Activated naive CD4-positive, alpha-beta T cell treated with anti-CD3 and anti-CD28 coated beads, Interleukin-2, amount 50 U/mL, for 24 hours (primary cell): ENCODE results near the gene ILK.

ENCODE experiments used
- H3K27ac Mint-ChIP-seq: one replicate; pipeline ENCODE4 v1.8.0; 2021; ENCODE audit warnings: mild to moderate bottlenecking, mixed read lengths
- H3K27me3 Mint-ChIP-seq: one replicate; pipeline ENCODE4 v1.8.0; 2021; ENCODE audit warnings: mixed read lengths
- H3K36me3 Mint-ChIP-seq: one replicate; pipeline ENCODE4 v1.8.0; 2021; ENCODE audit warnings: mixed read lengths
- H3K4me1 Mint-ChIP-seq: one replicate; pipeline ENCODE4 v1.8.0; 2021; ENCODE audit warnings: mixed read lengths
- H3K4me3 Mint-ChIP-seq: one replicate; pipeline ENCODE4 v1.8.0; 2021; ENCODE audit warnings: mild to moderate bottlenecking, mixed read lengths
- H3K9me3 Mint-ChIP-seq: one replicate; pipeline ENCODE4 v1.8.0; 2021; ENCODE audit warnings: mixed read lengths

The ILK gene

GRCh38 chr11:6647836-6648235 is 44.3 kb downstream of the ILK start:
- Mint-ChIP-seq H3K4me1 (no peaks in the 10 kb centered on the region), H3K27me3 (no peaks in the 10 kb centered on the region), H3K36me3 (no peaks in the 10 kb centered on the region), H3K9me3 (no peaks in the 10 kb centered on the region), H3K27ac (no peak overlapping the region), H3K4me3 (no peak overlapping the region)

DNA sequence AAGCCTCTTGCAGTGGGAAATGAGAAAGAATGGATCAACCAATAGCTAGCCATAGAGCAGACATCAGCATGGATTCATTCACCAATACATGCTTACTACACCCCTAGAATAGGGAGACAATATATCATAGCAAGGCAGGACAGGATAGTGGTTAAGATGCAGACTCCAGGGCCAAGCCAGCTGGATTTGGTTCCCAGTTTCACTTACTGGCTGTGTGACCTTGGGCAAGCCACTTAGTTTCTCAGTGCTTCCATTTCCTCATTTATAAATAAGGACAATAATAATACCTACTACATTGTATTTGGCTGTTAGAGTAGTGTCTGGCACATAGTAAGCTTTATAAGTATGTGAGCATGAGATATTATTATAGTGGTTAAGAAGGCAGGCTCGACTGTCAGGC is 44.9 kb downstream of the ILK start:
- H3K27ac Mint-ChIP-seq = no peak overlapping the region
- H3K4me3 Mint-ChIP-seq = no peak overlapping the region
- H3K4me1 Mint-ChIP-seq = no peaks in the 10 kb centered on the region
- H3K9me3 Mint-ChIP-seq = no peaks in the 10 kb centered on the region
- H3K27me3 Mint-ChIP-seq = no peaks in the 10 kb centered on the region
- H3K36me3 Mint-ChIP-seq = no peaks in the 10 kb centered on the region

- H3K9me3 Mint-ChIP-seq = no peaks in the 10 kb centered on the region
- no peaks in the 10 kb centered on the region for H3K27me3 Mint-ChIP-seq
- H3K27ac Mint-ChIP-seq = no peak overlapping the region
- no peak overlapping the region for H3K4me3 Mint-ChIP-seq
- H3K4me1 Mint-ChIP-seq = no peaks in the 10 kb centered on the region
- no peaks in the 10 kb centered on the region for H3K36me3 Mint-ChIP-seq
Observed at GRCh38 chr11:6650104-6650503, 46.5 kb downstream of the ILK start.

- no peaks in the 10 kb centered on the region for H3K36me3 Mint-ChIP-seq
- no peaks in the 10 kb centered on the region for H3K9me3 Mint-ChIP-seq
- H3K27ac Mint-ChIP-seq = no peak overlapping the region
- H3K4me1 Mint-ChIP-seq = peaks cover under 1% of the 10 kb centered on the region
- no peaks in the 10 kb centered on the region for H3K27me3 Mint-ChIP-seq
- H3K4me3 Mint-ChIP-seq = no peak overlapping the region
Observed at GRCh38 chr11:6650980-6651379, 47.4 kb downstream of the ILK start.

DNA sequence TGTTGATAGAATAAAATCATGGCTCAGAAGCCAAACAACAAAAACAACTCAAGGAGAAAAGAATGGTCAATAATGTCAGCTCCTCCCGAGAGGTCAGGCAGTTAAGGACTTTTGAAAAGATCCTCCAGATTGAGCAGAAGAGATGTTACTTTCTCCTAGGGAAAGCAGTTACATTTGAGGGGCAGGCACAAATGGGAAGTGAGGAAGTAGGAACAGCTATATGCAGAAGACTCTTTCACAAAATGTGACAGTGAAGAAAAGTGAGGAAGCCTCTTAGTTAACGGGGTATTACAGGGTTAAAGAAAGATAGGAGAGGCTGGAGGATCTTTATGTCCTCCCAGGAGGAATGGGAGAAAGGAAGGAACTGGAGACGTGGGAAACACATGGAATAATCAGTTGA is 48.6 kb downstream of the ILK start:
- Mint-ChIP-seq H3K36me3 (no peaks in the 10 kb centered on the region), H3K27me3 (no peaks in the 10 kb centered on the region), H3K27ac (no peak overlapping the region)

DNA sequence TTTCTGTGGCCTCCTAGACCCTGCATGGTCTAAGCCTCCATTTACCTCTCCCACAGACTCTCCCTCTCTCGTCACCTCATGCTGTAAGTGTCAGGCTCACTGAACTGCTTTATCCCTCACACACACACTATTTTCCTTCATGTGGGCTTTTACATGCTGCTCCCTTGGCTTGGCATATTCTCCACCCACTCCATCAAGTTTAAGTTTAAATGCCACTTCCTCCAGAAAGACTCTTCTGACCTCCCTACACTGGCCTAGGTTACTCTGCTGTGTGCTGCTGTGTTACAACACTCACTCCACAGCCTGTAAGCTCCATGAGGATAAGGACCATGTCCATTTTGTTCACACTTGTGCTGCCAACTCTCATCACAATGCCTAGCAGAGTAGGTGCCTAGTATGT is 49.5 kb downstream of the ILK start:
- Mint-ChIP-seq H3K27ac (no peak overlapping the region), H3K9me3 (no peaks in the 10 kb centered on the region), H3K36me3 (no peaks in the 10 kb centered on the region), H3K27me3 (no peaks in the 10 kb centered on the region), H3K4me1 (peaks cover 9% of the 10 kb centered on the region), H3K4me3 (no peak overlapping the region)

More for the DNA sequence above, 48.6 kb downstream of the ILK start:
- Mint-ChIP-seq H3K4me1 (peaks cover 9% of the 10 kb centered on the region), H3K9me3 (no peaks in the 10 kb centered on the region), H3K4me3 (no peak overlapping the region)

- peaks cover 9% of the 10 kb centered on the region for H3K4me1 Mint-ChIP-seq
- H3K4me3 Mint-ChIP-seq = no peak overlapping the region
- H3K27ac Mint-ChIP-seq = no peak overlapping the region
- no peaks in the 10 kb centered on the region for H3K9me3 Mint-ChIP-seq
- no peaks in the 10 kb centered on the region for H3K27me3 Mint-ChIP-seq
- H3K36me3 Mint-ChIP-seq = no peaks in the 10 kb centered on the region
Observed at GRCh38 chr11:6653656-6654055, 50.1 kb downstream of the ILK start.

DNA sequence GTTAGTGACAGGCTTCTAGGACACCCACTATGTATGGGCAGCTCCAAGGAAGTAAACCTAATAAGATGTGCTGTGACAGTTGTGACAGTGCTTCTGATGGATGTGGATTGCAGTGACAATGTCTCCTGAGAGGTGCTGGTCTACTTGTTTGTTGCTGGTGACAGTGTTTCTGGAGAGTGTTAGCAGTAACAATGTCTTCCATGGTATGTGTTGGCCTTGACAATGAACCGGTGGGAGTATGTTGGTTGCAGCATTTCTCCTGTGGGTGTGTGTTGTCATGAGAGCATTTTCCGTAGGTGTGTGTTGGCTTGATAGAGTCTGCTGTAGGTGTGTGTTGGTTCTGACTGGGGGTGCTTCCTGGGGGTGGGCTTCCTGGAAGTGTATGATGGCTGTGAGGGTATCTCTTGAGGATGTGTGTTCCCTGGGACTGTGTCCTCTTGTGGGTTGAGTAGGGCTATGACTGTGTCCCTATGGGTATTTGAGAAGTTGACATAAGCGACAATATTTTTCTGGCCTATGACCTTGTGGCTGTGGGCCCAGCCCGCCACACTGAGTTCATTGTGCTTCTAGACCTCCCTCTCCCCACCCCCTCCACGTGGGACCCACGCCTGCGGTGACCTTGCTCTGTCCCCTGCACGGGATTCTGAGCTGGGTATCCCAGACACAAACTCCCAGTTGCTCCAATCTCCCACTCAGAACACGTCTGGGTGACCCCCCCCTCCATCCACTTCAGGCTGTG is 50.9 kb downstream of the ILK start:
- no peak overlapping the region for H3K4me3 Mint-ChIP-seq
- peaks cover 9% of the 10 kb centered on the region for H3K4me1 Mint-ChIP-seq
- H3K27me3 Mint-ChIP-seq = no peaks in the 10 kb centered on the region
- H3K36me3 Mint-ChIP-seq = no peaks in the 10 kb centered on the region
- H3K9me3 Mint-ChIP-seq = no peaks in the 10 kb centered on the region
- H3K27ac Mint-ChIP-seq = no peak overlapping the region

DNA sequence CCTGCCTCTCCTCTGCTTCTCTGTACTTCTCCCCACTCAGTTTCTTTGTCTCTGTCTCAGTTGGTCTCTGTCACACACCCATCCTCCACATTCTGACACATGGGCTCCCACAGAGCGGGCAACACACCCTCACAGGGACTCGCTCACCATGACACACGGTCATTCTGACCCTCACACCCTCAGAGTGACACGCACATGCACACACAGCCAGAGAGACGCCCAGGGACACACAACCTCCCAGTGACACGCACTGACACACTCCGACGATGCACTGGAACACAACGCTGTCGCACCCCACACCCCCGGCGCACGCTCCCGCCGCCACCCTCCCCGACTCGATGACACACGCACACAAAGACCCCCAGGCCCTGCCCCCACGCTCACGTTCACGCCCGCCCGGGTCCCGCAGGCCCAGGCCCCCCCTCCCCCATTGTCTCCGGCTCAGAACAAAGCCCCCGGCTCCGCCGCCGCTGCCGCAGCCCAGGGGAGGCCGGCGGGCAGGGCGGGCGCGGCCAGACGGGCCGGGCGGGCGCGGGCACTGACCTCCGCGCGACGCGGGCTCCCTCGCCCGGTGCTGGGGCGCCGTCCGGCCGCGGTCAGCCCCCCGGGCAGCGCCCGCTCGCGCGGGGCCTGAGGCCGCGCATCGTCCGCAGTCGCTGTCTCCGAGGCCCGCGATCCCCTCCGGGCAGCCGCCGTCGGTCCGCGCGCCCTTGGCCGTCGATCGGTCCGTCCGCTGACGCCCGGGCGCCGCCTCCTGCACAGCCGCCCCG is 51.6 kb downstream of the ILK start:
- H3K9me3 Mint-ChIP-seq = no peaks in the 10 kb centered on the region
- H3K4me1 Mint-ChIP-seq = peaks cover 9% of the 10 kb centered on the region
- no peak overlapping the region for H3K27ac Mint-ChIP-seq
- H3K36me3 Mint-ChIP-seq = no peaks in the 10 kb centered on the region
- no peaks in the 10 kb centered on the region for H3K27me3 Mint-ChIP-seq
- H3K4me3 Mint-ChIP-seq = no peak overlapping the region

GRCh38 chr11:6655790-6656583 is 52.4 kb downstream of the ILK start, which contains the start of gene DCHS1:
Gene DCHS1, minus strand, starts transcription at chr11:6655809. Its CDS starts 14,196 bp downstream, at chr11:6641613.
- no peaks in the 10 kb centered on the region for H3K36me3 Mint-ChIP-seq
- H3K27ac Mint-ChIP-seq = peak within 1 kb of the TSS; percentile 31
- peaks cover 9% of the 10 kb centered on the region for H3K4me1 Mint-ChIP-seq
- H3K9me3 Mint-ChIP-seq = no peaks in the 10 kb centered on the region
- H3K4me3 Mint-ChIP-seq = peak within 1 kb of the TSS; percentile 53
- no peaks in the 10 kb centered on the region for H3K27me3 Mint-ChIP-seq

GRCh38 chr11:6656584-6656915 is 53.0 kb downstream of the ILK start:
- peak overlapping the region; percentile 31 for H3K27ac Mint-ChIP-seq
- peak overlapping the region; percentile 53 for H3K4me3 Mint-ChIP-seq
- no peaks in the 10 kb centered on the region for H3K27me3 Mint-ChIP-seq
- no peaks in the 10 kb centered on the region for H3K36me3 Mint-ChIP-seq
- peaks cover 9% of the 10 kb centered on the region for H3K4me1 Mint-ChIP-seq
- no peaks in the 10 kb centered on the region for H3K9me3 Mint-ChIP-seq

DNA sequence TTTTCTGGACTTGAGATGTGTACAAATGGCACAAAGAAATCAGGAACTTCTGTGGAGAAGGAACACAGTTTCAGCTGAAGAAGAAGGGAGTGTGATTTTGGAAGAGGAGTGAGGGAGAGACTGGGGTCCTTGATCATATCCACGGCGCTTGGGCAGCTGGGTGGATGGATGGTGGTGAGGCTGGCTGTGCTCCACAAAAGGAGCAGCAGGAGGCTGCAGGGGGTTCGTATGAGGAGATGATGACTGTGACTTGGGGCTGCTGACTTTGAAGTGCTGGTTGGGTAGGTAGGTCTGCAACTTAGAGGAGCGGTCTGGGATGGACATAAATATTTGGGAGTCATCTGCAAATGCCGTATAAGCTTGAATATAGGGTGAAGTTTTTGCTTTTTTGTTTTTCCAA is 53.4 kb downstream of the ILK start:
- H3K36me3 Mint-ChIP-seq = no peaks in the 10 kb centered on the region
- H3K27ac Mint-ChIP-seq = peak overlapping the region; percentile 48
- peak overlapping the region; percentile 53 for H3K4me3 Mint-ChIP-seq
- peaks cover 9% of the 10 kb centered on the region for H3K4me1 Mint-ChIP-seq
- no peaks in the 10 kb centered on the region for H3K9me3 Mint-ChIP-seq
- H3K27me3 Mint-ChIP-seq = no peaks in the 10 kb centered on the region

DNA sequence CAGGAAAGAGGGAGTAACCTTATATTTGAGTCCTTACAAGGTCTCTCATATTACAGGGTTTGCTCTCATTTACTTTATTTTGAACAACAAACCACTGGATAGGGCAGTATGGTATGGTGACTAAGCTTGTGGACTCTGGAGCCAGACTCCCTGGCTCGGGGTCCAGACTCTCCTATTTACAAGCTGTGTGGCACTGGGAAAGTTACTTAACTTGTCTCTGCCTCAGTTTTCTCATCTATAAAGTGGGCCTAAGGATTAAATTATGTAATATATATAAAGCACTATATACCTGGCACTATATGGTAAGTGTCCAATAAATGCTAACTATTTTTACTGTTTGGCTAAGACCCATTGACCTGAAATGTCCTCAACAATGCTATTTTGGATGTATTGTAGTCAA is 53.8 kb downstream of the ILK start:
- no peaks in the 10 kb centered on the region for H3K9me3 Mint-ChIP-seq
- H3K27ac Mint-ChIP-seq = peak overlapping the region; percentile 48
- peaks cover 9% of the 10 kb centered on the region for H3K4me1 Mint-ChIP-seq
- no peaks in the 10 kb centered on the region for H3K27me3 Mint-ChIP-seq
- H3K4me3 Mint-ChIP-seq = no peak overlapping the region
- H3K36me3 Mint-ChIP-seq = no peaks in the 10 kb centered on the region

- Mint-ChIP-seq H3K27me3 (no peaks in the 10 kb centered on the region), H3K4me3 (no peak overlapping the region), H3K36me3 (no peaks in the 10 kb centered on the region), H3K9me3 (no peaks in the 10 kb centered on the region), H3K4me1 (peaks cover 16% of the 10 kb centered on the region), H3K27ac (no peak overlapping the region)
Observed at GRCh38 chr11:6658647-6659046, 55.1 kb downstream of the ILK start.
